ENCODE measurements around the gene PRR33. TPM values are rescaled to one million over a fixed set of nuclear protein-coding genes. Genes with fewer than 3 reads are reported as not detected.

PRR33 gene
- total and polyA plus RNA-seq, 2 donors (not counting 3 experiments of a cell fraction or from before 2014, with no cell fraction given), result not detected

DNA sequence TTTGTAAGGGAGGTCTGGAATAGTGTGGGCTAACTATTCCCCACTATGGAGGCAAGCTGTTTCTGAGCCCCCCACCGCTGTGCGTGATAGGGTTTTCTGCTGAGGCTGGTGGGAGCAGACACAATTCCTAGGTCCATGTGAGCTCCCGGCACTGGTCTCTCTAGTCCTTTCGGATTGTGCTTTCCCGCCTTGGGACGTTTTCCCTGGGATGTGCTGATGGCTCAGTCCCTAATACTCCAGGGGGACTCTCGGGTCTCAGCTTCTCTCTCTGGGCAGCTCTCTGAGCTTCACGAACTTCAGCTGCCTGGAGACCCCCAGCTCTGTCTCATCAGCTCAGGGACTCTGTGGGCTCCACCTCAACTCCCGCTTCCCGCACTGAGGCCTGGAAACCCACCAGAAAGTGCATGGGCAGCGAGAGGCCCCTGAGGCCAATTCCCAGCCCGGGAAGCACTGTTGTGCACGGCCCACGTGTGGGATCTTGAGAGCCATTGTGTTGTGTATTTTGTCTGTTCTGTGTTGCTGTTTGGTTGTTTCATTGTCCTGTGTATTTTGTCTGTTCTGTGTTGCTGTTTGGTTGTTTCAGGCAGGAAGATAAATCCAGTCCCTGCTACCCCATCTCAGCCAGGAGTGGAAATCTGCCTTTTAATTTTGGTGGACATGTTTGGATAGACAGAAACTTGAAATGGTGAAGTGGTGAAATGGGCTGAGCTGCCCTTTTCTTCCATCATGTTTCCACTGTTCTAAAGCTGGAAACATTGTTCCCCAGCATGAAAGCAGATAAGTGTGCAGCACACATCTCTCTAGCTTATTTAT, 15.1 kb upstream of the PRR33 start:
- POLR2A ChIA-PET, result interaction anchor here (1.1 kb wide), 1 partner anchor 41 kb away, joined by 4 read pairs; no protein-coding TSS in a partner anchor
- intact Hi-C loops (cut with micrococcal nuclease) (no loop called here), dilution Hi-C loops (cut with MboI; ENCODE audit: extremely low pct_ligation_motif_present, low sequenced_read_pairs) (no loop called here)

GRCh38 chr11:1906181-1906580, 14.5 kb upstream of the PRR33 start:
- peak; percentile 84 for FAIRE-seq
- POLR2A ChIA-PET, result interaction anchor here (1.1 kb wide), 1 partner anchor 42 kb away, joined by 4 read pairs; no protein-coding TSS in a partner anchor
- Histone ChIP-seq H4K20me1 (replicated peaks; ENCODE audit: control insufficient read depth, extremely low read depth, insufficient read depth, low read length) (no peaks in the 10 kb centered on the region), H3K79me2 (ENCODE audit: control insufficient read depth, insufficient read depth, low read length) (no peaks in the 10 kb centered on the region), H3K9me1 (replicated peaks; ENCODE audit: control insufficient read depth, extremely low read depth, insufficient read depth, low read length) (no peaks in the 10 kb centered on the region), H3K27me3 (ENCODE audit: control insufficient read depth in 2 of 2, insufficient read depth in 2 of 2, low read length in 2 of 2) (no peaks in the 10 kb centered on the region), H3K4me1 (ENCODE audit: control insufficient read depth, extremely low read depth, insufficient read depth, low read length) (peaks cover 33% of the 10 kb centered on the region), H3K4me2 (ENCODE audit: insufficient read depth, low read length) (peak overlapping the region; percentile 49), H3K9ac (replicated peaks; ENCODE audit: extremely low read depth, insufficient read depth, low read length) (peak overlapping the region; percentile 20), H3K27ac (ENCODE audit: insufficient read depth, low read depth, low read length) (peak overlapping the region; percentile 74), H3K9me3 (replicated peaks; ENCODE audit: control insufficient read depth, insufficient read depth, low read length) (no peaks in the 10 kb centered on the region), H3K4me3 (replicated peaks in 1 of 3; ENCODE audit: insufficient read depth in 1 of 3, low read depth in 1 of 3, low read length in 3 of 3) (no peak overlapping the region), H3K36me3 (ENCODE audit: control insufficient read depth in 2 of 2, extremely low read depth in 1 of 2, insufficient read depth in 2 of 2, low read length in 2 of 2) (no peaks in the 10 kb centered on the region), H2AFZ (ENCODE audit: low read depth, low read length) (peak overlapping the region; percentile 49)
- peak; percentile 90 for DNase-seq (ENCODE audit: low read depth, low spot score)
- intact Hi-C loops (cut with micrococcal nuclease) (no loop called here), dilution Hi-C loops (cut with MboI; ENCODE audit: extremely low pct_ligation_motif_present, low sequenced_read_pairs) (no loop called here)
- BruUV-seq (replicated peaks), result no TSS peak
- TF ChIP-seq, protein P1, sequence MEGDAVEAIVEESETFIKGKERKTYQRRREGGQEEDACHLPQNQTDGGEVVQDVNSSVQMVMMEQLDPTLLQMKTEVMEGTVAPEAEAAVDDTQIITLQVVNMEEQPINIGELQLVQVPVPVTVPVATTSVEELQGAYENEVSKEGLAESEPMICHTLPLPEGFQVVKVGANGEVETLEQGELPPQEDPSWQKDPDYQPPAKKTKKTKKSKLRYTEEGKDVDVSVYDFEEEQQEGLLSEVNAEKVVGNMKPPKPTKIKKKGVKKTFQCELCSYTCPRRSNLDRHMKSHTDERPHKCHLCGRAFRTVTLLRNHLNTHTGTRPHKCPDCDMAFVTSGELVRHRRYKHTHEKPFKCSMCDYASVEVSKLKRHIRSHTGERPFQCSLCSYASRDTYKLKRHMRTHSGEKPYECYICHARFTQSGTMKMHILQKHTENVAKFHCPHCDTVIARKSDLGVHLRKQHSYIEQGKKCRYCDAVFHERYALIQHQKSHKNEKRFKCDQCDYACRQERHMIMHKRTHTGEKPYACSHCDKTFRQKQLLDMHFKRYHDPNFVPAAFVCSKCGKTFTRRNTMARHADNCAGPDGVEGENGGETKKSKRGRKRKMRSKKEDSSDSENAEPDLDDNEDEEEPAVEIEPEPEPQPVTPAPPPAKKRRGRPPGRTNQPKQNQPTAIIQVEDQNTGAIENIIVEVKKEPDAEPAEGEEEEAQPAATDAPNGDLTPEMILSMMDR (IDR thresholded peaks at IDR 0.05; ENCODE audit: extremely low read depth in 1 of 2, insufficient read depth in 1 of 2, low read depth in 1 of 2, low read length in 2 of 2), result no peak
- no peak for TF ChIP-seq POLR2A (IDR thresholded peaks at IDR 0.05; ENCODE audit: low read depth, low read length)
- TF ChIP-seq, protein P2, sequence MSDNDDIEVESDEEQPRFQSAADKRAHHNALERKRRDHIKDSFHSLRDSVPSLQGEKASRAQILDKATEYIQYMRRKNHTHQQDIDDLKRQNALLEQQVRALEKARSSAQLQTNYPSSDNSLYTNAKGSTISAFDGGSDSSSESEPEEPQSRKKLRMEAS (IDR thresholded peaks at IDR 0.05; ENCODE audit: insufficient read depth, insufficient read length), result no peak
- TF ChIP-seq FOS (IDR thresholded peaks at IDR 0.05; ENCODE audit: borderline replicate concordance, insufficient read depth, low read length), result peak; percentile 18
- TF ChIP-seq EZH2 (IDR thresholded peaks at IDR 0.05; ENCODE audit: borderline replicate concordance, low read depth, low read length, severe bottlenecking), result no peak
- TF ChIP-seq MYC (IDR thresholded peaks at IDR 0.05; ENCODE audit: low read depth, low read length), result no peak
- TF ChIP-seq JUN (IDR thresholded peaks at IDR 0.05; ENCODE audit: borderline replicate concordance, insufficient read depth, insufficient read length, low read depth), result peak; percentile 70
- no peak for TF ChIP-seq GATA2 (IDR thresholded peaks at IDR 0.05; ENCODE audit: insufficient read depth, insufficient read length, low read depth, low read length)
- TF ChIP-seq POLR2AphosphoS5 (IDR thresholded peaks at IDR 0.05; ENCODE audit: insufficient read depth, low read depth, low read length), result peak; percentile 52
- CTCF ChIA-PET, result interaction anchor here (0.6 to 5.3 kb wide), 7 partner anchors 9 to 253 kb away, joined by 3 to 41 read pairs (median 3); no protein-coding TSS in a partner anchor

More for the DNA sequence above, 15.1 kb upstream of the PRR33 start:
- H3K9ac ChIP-seq (replicated peaks; ENCODE audit: extremely low read depth, insufficient read depth, low read length), result peak overlapping the region; percentile 20
- H3K4me2 ChIP-seq (ENCODE audit: insufficient read depth, low read length), result peak overlapping the region; percentile 49
- BruUV-seq (replicated peaks), result TSS peak; percentile 45
- H3K9me1 ChIP-seq (replicated peaks; ENCODE audit: control insufficient read depth, extremely low read depth, insufficient read depth, low read length), result no peaks in the 10 kb centered on the region
- no peaks in the 10 kb centered on the region for H3K36me3 ChIP-seq (ENCODE audit: control insufficient read depth in 2 of 2, extremely low read depth in 1 of 2, insufficient read depth in 2 of 2, low read length in 2 of 2)
- no peak for DNase-seq (ENCODE audit: low read depth, low spot score)
- H2AFZ ChIP-seq (ENCODE audit: low read depth, low read length), result peak overlapping the region; percentile 49
- H3K4me1 ChIP-seq (ENCODE audit: control insufficient read depth, extremely low read depth, insufficient read depth, low read length), result peaks cover 33% of the 10 kb centered on the region
- CTCF ChIA-PET, result interaction anchor here (0.9 to 5.3 kb wide), 6 partner anchors 10 to 254 kb away, joined by 3 to 41 read pairs (median 5); no protein-coding TSS in a partner anchor
- H3K27me3 ChIP-seq (ENCODE audit: control insufficient read depth in 2 of 2, insufficient read depth in 2 of 2, low read length in 2 of 2), result no peaks in the 10 kb centered on the region
- H3K79me2 ChIP-seq (ENCODE audit: control insufficient read depth, insufficient read depth, low read length), result no peaks in the 10 kb centered on the region
- no peaks in the 10 kb centered on the region for H4K20me1 ChIP-seq (replicated peaks; ENCODE audit: control insufficient read depth, extremely low read depth, insufficient read depth, low read length)
- H3K27ac ChIP-seq (ENCODE audit: insufficient read depth, low read depth, low read length), result peak overlapping the region; percentile 74
- no peaks in the 10 kb centered on the region for H3K9me3 ChIP-seq (replicated peaks; ENCODE audit: control insufficient read depth, insufficient read depth, low read length)
- FAIRE-seq, result peak; percentile 54
- H3K4me3 ChIP-seq (replicated peaks in 1 of 3; ENCODE audit: insufficient read depth in 1 of 3, low read depth in 1 of 3, low read length in 3 of 3), result no peak overlapping the region
- TF ChIP-seq POLR2A (IDR thresholded peaks at IDR 0.05; ENCODE audit: low read depth, low read length) (no peak), GATA2 (IDR thresholded peaks at IDR 0.05; ENCODE audit: insufficient read depth, insufficient read length, low read depth, low read length) (no peak), POLR2AphosphoS5 (IDR thresholded peaks at IDR 0.05; ENCODE audit: insufficient read depth, low read depth, low read length) (no peak), JUN (IDR thresholded peaks at IDR 0.05; ENCODE audit: borderline replicate concordance, insufficient read depth, insufficient read length, low read depth) (no peak)
- TF ChIP-seq, protein P2 (IDR thresholded peaks at IDR 0.05; ENCODE audit: insufficient read depth, insufficient read length), result no peak
